Activated B cell treated with CpG ODN at 0.5 μM for 24 hours (primary cell): ENCODE measurements around the gene P2RX7. TPM values are rescaled to one million over a fixed set of nuclear protein-coding genes. Genes with fewer than 3 reads are reported as not detected.

Source experiments
- ATAC-seq: fragments of 200-7000 bp; cut with Tn5 transposase; one replicate; pipeline ENCODE4 v1.10.0; 2021; ENCODE audit warnings: low read depth, mild to moderate bottlenecking, moderate library complexity
- CTCF ChIA-PET: fragments of 350-600 bp; sonication (Branson Sonifier 250); formaldehyde crosslinking; loops from one replicate; lab custom pipeline; 2021; ENCODE audit warnings: antibody characterized with exemption; lab: Charles Lee
- POLR2A ChIA-PET: fragments of 350-600 bp; sonication (Branson Sonifier 250); formaldehyde crosslinking; loops from one replicate; lab custom pipeline; 2021; ENCODE audit warnings: antibody characterized with exemption; lab: Charles Lee
- DNase-seq: peaks from one replicate; pipeline ENCODE4 v3.0.0; 2022
- H3K27ac Mint-ChIP-seq: one replicate; pipeline ENCODE4 v1.8.0; 2020; ENCODE audit warnings: mixed read lengths
- H3K27me3 Mint-ChIP-seq: one replicate; pipeline ENCODE4 v1.8.0; 2021; ENCODE audit warnings: mixed read lengths
- H3K36me3 Mint-ChIP-seq: one replicate; pipeline ENCODE4 v1.8.0; 2021; ENCODE audit warnings: low read depth, mixed read lengths
- H3K4me1 Mint-ChIP-seq: one replicate; pipeline ENCODE4 v1.8.0; 2021; ENCODE audit warnings: mixed read lengths
- H3K4me3 Mint-ChIP-seq: one replicate; pipeline ENCODE4 v1.8.0; 2020; ENCODE audit warnings: mild to moderate bottlenecking, mixed read lengths
- H3K9me3 Mint-ChIP-seq: one replicate; pipeline ENCODE4 v1.8.0; 2020; ENCODE audit warnings: mixed read lengths
- intact Hi-C: fragments of 100-400 bp; cut with micrococcal nuclease; formaldehyde crosslinking; loops from one replicate; pipeline ENCODE4 v1.15.1; 2024
- total RNA-seq: library from RNA; stranded (reverse); gene quantifications from 2 replicates; pipeline ENCODE4 v1.2.3, GENCODE V29; 2022
- TF ChIP-seq, protein P1 (sequence below): fragments of 200-600 bp; IDR thresholded peaks from one replicate; pipeline ENCODE4 v1.8.0; 2022; ENCODE audit warnings: antibody characterized with exemption, mild to moderate bottlenecking

P2RX7 gene
- total RNA-seq, 1 donor from 2014 or later: 5.3 TPM

DNA sequence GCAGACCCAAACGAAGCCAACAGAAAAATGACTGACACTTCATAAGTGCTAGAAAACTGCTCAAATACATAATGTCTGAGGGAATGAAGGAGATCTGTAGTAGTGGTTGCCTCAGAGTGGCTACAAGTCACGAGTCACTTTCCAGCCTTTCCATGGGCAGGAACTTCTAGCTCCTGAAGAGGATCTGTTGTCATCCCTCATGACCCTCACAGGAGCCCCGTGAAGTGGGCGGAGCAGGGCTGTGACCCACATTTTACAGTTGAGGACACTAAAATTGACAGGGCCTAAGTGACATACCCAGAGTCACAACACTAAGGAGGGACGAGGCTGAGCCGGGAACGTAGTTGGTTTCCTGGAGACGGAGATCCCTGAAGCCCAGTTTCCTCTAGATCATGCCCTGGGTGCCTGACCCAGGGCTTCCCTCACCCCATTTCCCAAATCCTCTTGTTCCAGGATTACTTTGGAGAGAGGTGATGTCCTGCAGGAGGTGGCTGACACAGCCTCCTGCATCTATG is 45.8 kb upstream of the P2RX7 start:
- no peak for DNase-seq
- TF ChIP-seq, protein P1, sequence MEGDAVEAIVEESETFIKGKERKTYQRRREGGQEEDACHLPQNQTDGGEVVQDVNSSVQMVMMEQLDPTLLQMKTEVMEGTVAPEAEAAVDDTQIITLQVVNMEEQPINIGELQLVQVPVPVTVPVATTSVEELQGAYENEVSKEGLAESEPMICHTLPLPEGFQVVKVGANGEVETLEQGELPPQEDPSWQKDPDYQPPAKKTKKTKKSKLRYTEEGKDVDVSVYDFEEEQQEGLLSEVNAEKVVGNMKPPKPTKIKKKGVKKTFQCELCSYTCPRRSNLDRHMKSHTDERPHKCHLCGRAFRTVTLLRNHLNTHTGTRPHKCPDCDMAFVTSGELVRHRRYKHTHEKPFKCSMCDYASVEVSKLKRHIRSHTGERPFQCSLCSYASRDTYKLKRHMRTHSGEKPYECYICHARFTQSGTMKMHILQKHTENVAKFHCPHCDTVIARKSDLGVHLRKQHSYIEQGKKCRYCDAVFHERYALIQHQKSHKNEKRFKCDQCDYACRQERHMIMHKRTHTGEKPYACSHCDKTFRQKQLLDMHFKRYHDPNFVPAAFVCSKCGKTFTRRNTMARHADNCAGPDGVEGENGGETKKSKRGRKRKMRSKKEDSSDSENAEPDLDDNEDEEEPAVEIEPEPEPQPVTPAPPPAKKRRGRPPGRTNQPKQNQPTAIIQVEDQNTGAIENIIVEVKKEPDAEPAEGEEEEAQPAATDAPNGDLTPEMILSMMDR: no peak
- ATAC-seq: no peak
- ChIA-PET CTCF (no interaction called here), POLR2A (no interaction called here)
- H3K27ac Mint-ChIP-seq: no peak overlapping the region
- H3K4me3 Mint-ChIP-seq: no peak overlapping the region
- no peaks in the 10 kb centered on the region for H3K9me3 Mint-ChIP-seq
- H3K36me3 Mint-ChIP-seq: no peaks in the 10 kb centered on the region
- intact Hi-C loops: no loop called here
- H3K4me1 Mint-ChIP-seq: peaks cover 3% of the 10 kb centered on the region
- no peaks in the 10 kb centered on the region for H3K27me3 Mint-ChIP-seq

DNA sequence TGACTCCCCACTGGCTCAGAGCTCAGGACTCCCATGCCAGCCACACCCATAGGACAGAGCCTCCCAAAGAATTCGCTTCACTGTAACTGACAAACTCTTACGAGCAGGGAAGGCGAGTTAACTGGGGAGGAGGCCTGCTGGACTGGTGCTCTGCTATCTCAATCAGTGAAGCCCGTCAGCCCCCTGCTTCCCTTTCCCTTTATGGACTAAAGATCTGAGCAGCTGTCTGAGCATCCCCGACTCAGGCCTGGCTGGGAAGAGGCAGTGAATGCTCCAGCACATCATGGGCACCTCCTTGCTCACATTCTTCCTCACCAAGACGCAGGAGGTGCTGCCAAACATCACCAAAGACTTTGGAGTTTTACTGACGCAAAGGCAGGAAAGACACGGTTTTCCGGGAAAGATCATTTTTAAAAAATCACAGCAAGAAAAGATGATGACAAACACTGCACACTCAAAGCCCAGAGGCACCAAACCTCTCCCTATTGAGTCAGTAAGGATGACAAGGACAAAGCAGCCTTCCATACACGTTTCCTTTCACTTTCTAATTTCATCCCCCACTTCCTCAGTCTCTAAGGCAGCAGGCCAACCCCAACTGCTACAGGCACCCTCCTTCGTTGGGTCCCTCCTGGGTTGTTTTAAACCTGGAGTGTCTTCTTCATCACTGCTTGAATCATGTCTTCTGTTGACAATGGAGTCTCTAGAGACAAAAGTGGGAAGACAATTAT is 45.0 kb upstream of the P2RX7 start:
- ChIA-PET CTCF (no interaction called here), POLR2A (no interaction called here)
- TF ChIP-seq, protein P1: no peak
- DNase-seq: no peak
- intact Hi-C loops: no loop called here
- Mint-ChIP-seq H3K27ac (no peak overlapping the region), H3K27me3 (peaks cover 2% of the 10 kb centered on the region), H3K36me3 (no peaks in the 10 kb centered on the region), H3K9me3 (no peaks in the 10 kb centered on the region), H3K4me3 (no peak overlapping the region), H3K4me1 (peaks cover 8% of the 10 kb centered on the region)
- no peak for ATAC-seq

DNA sequence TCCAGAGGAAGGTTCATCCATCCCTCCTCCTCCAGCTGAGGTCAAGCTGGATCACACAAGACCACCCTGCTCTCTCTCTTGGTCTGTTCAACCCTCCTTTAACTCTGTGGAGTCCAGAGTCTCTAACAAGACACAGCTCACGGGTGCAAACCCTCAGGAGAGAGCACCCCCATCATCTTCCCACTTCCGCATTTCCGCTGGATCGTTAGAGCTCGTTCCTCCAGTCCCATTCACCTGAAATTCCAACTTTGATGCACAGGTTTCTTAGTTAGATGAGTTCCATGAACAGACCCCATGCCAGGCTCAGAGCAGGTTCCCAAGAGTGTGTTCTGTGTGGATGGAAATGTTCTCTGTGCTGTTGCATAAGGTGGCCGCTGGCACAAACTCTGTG is 44.5 kb upstream of the P2RX7 start:
- ChIA-PET CTCF (no interaction called here), POLR2A (no interaction called here)
- H3K36me3 Mint-ChIP-seq: no peaks in the 10 kb centered on the region
- peaks cover 2% of the 10 kb centered on the region for H3K27me3 Mint-ChIP-seq
- peaks cover 13% of the 10 kb centered on the region for H3K4me1 Mint-ChIP-seq
- no peak overlapping the region for H3K4me3 Mint-ChIP-seq
- intact Hi-C loops: no loop called here
- DNase-seq (no peak), ATAC-seq (no peak)
- H3K9me3 Mint-ChIP-seq: no peaks in the 10 kb centered on the region
- TF ChIP-seq, protein P1: no peak
- no peak overlapping the region for H3K27ac Mint-ChIP-seq

DNA sequence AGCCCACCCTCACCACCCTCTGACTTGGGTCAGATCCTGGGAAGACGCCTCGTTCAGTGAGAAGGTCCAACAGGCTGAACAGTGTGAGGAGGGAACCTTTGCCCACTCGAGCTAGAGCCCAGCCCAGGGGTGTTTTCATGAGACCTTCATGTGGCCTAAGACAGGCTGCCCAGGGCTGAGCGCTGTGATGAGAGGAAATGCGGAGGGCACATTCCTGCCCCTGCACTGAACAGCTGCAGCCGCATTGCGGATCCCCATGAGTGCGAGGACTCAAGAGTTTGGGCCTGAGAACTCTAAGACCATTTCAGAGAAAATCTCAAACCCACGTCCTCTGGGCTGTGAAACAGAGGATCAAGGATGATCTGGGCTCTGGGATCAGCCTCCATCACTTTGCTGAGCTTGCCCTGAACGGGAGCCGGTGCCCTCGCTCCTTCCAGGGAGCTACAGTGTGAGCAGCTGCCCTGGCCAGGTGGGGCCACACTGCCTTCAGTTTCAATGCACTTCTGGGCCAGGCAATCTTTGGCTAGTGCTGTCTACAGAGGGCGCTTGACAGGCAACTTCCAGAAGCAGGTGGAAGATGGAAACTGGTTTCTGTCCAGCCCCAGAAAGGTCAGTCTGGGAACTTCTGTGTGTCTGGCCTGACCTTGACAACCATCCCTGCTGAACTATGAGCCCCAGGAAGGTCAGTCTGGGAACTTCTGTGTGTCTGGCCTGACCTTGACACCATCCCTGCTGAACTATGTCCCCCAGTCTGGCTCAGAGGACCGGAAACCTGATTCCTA is 43.5 kb upstream of the P2RX7 start:
- intact Hi-C loops: no loop called here
- TF ChIP-seq, protein P1: no peak
- ATAC-seq: no peak
- POLR2A ChIA-PET: no interaction called here
- Mint-ChIP-seq H3K9me3 (no peaks in the 10 kb centered on the region), H3K4me3 (no peak overlapping the region), H3K27ac (no peak overlapping the region), H3K36me3 (no peaks in the 10 kb centered on the region), H3K27me3 (peaks cover 3% of the 10 kb centered on the region), H3K4me1 (peaks cover 15% of the 10 kb centered on the region)
- no peak for DNase-seq
- CTCF ChIA-PET: no interaction called here

DNA sequence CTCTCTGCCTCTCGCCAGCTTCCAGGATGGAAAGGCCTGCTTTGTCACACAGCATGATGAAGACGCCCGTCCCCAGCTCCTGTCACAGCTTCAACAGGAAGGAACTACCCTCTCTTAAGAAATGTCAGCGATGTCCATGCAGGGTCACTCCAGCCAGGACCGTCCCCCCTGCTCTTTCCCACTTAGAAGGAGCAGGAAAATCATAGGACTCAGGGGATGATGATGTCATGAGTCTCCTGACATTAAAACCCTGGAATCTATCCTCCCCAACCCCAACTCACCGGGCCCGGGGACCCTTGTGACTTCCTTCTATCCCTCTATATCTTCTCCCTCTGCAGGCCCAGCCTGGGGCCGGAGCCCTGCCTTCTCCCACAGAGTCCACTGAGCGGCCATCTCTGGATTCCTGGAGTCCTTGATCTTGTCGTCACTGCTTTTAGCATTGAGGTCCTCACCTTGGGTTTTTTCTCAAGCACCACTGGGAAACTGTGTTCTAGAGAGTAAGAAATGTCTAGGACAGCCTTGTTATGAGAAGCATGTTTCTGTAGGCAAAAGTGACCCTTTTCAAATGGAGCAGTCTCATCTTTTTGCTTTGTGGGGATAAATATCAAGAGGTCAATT is 42.8 kb upstream of the P2RX7 start:
- no peak for DNase-seq
- ChIA-PET POLR2A (no interaction called here), CTCF (no interaction called here)
- no peak for ATAC-seq
- intact Hi-C loops: loop anchor here (10.0 kb wide), 1 partner anchor 655 kb away; the partner anchor contains the start of gene COX6A1
- no peak overlapping the region for H3K4me3 Mint-ChIP-seq
- H3K36me3 Mint-ChIP-seq: no peaks in the 10 kb centered on the region
- H3K4me1 Mint-ChIP-seq: peaks cover 15% of the 10 kb centered on the region
- TF ChIP-seq, protein P1: no peak
- H3K27me3 Mint-ChIP-seq: peaks cover 4% of the 10 kb centered on the region
- no peaks in the 10 kb centered on the region for H3K9me3 Mint-ChIP-seq
- H3K27ac Mint-ChIP-seq: no peak overlapping the region
